Fibroblast of skin of right biceps (primary cell): ENCODE data around the gene NUDT15.
"Not testable (repeated sequence)": the region's sequence is repeated elsewhere in the genome, so short reads cannot be mapped to it uniquely, and the experiment has no call there.

Source experiments
- DNase-seq: peaks from one replicate; pipeline ENCODE4 v3.0.0-alpha.2; 2013

Gene NUDT15

GRCh38 chr13:48043789-48044503, 6.4 kb downstream of the NUDT15 start:
- DNase-seq = peak; percentile 82

GRCh38 chr13:48050550-48050949, 13.0 kb downstream of the NUDT15 start:
- no peak for DNase-seq

- no peak for DNase-seq
Measured at GRCh38 chr13:48054601-48055000, 17.1 kb downstream of the NUDT15 start.

- no peak for DNase-seq
Measured at GRCh38 chr13:48055712-48056111, 18.2 kb downstream of the NUDT15 start.

- not testable (repeated sequence) for DNase-seq
Measured at GRCh38 chr13:48058536-48058935, 21.0 kb downstream of the NUDT15 start.

GRCh38 chr13:48059951-48060350, 22.4 kb downstream of the NUDT15 start:
- DNase-seq = not testable (repeated sequence)

GRCh38 chr13:48066310-48066989, 28.9 kb downstream of the NUDT15 start:
- DNase-seq = peak; percentile 10

GRCh38 chr13:48068036-48068435, 30.5 kb downstream of the NUDT15 start:
- DNase-seq = no peak

DNA sequence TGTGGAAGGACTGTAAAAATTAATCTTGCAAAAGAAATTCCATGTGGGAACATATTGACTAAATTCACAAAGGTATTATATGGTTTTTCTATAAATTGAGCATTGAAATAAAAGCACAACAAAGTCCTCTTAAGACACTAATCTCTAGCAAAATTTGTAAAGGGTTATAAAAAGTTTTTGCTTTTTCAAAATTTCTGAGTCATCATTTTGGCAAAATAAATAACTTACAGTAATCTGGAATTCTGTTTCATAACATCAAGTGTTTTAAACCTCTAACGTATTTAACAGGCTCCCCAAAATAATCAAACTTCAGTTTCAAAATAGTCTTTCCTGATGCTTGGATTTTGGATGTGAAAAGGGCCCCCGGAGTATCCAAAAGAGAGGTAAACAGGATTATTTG, 31.4 kb downstream of the NUDT15 start:
- no peak for DNase-seq

GRCh38 chr13:48069573-48069972, 32.0 kb downstream of the NUDT15 start:
- DNase-seq = no peak

- DNase-seq = no peak
Measured at GRCh38 chr13:48070942-48071341, 33.4 kb downstream of the NUDT15 start.

DNA sequence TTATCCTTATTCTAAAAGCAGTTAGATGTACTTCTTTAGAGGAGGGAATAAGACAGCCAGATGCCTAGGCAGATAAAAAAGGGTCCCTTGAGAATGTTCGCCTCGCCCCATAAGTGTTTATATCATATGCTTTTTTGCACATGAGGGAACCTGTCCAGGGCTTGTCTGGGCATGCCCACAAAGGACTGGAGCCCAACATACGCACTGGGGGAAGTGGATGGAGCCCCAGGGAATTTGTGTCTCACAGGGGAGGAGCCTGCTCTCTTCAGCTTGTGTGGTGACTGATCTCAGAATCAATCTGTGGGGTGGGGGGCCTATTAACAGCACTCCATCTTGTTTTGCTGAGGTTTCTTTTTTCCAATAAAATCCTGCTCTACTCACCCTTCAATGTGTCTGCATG, 34.8 kb downstream of the NUDT15 start:
- DNase-seq = no peak

DNA sequence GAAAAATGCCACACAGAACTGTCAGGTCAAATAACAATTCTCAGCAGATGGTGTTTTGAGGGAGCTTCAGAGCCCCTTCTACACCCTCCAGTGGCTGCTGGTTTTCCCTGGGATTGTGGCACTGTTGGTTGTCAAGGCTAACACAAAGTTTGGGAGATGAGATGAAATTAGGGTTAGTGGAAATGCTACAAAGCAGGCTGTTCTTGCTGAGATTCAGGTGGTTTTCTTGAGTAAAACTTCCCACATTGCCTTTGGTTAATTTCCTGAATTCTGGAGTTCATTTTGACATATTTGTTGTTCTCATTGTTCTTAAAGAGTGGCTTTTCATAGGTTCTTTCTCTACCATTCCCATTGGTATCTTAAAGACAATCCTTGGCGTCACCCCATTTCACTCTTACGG, 35.3 kb downstream of the NUDT15 start:
- DNase-seq = no peak

DNA sequence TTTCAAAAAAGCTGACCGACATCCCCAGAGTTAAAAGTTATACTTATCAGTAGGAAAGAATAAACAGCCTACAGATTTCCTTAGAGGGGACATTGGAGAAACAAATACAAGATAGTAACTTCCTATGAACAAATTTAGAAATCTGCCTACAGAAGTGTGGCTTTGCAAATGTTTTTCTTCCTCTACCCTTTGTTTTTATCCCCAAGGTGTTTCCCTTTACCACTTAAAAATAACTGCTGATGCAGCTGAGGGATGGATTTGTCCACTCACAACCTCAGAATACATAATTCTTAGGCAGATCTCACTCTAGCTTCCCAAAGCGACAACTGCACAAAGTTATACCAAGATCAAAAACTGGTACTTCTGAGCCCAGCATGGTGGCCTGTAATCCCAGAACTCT, 36.5 kb downstream of the NUDT15 start:
- DNase-seq = no peak

- no peak for DNase-seq
Measured at GRCh38 chr13:48078251-48078656, 40.7 kb downstream of the NUDT15 start.

GRCh38 chr13:48081739-48082138, 44.2 kb downstream of the NUDT15 start:
- DNase-seq = no peak

- DNase-seq = no peak
Measured at GRCh38 chr13:48086272-48086671, 48.7 kb downstream of the NUDT15 start.

DNA sequence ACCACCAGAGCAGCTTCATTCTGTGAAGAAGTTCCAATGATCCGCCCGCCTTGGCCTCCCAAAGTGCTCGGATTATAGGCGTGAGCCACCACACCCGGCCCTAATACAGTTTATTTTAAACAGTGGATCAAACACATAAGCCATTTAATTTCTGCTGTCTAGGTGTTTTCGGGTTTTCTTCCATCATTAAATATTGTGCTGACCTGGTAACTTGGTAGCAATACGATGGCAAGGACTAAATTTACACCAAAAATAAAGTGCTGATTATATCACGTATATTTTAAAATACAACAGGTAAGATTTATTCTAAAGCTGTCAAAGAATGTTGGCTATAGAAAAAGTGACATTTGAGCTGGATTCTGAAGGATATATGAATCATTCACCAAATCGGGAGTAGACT, 56.1 kb downstream of the NUDT15 start:
- peak; percentile 11 for DNase-seq

GRCh38 chr13:48094404-48094780, 56.9 kb downstream of the NUDT15 start:
- DNase-seq = no peak

DNA sequence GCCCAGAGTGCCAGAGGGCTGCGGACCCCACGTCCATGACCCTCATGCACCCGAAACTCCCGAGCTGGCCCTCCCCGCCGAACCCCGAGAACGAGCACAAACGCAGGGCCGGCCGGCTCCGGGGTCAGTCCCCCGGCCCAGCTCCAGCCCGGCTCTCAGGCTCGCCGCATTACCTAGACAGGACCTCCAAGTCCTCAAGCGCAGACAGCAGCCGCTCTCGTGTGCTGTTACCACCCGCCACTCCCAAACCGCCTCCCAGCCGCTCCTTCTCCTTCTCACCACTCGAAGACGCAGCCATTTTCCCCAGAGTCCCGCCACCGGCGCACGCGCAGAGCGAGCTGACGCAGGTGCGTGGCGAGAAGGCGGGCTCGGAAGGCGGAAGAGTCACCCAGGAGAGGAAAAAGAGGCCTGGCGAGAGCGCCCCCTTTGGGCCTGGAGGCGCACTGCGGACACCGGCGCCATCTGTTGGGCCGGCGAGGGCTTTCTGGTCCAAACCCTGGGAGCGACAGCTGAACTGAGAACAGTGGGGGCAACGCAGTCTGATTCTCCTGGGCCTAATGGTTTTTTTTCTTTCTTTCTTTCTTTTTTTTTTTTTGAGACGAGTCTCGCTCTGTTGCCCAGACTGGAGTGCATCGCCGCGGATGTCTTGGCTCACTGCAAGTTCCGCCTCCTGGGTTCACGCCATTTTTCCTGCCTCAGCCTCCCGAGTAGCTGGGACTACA, 57.4 kb downstream of the NUDT15 start, which contains the start of gene MED4:
TSS of gene MED4 (minus strand) at position 324 of the 722 bp plus-strand sequence. CDS start at position 298, 26 bp downstream.
- DNase-seq = peak; percentile 93

DNA sequence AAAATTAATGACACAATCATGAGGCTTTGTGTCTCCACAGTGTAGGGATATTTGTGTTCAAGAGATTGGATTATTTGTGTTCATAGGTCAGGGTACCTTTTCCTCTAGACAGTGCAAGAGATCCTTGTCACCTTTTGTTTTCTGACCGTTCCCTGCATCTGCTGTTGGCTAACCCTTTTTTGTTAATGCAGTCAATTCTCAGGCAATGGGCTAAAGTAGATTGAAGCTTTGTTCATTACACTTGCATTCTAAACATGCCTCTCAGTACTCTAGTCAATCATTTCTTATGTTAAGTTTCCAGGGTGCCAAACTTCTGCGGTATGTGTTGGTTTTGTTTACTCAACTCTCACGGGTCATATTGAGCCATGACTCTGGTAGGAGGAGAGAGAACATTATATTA, 59.1 kb downstream of the NUDT15 start:
- no peak for DNase-seq
